ENCODE data around the gene DIPK2B. TPM values are rescaled to one million over a fixed set of nuclear protein-coding genes. Genes with fewer than 3 reads are reported as not detected.

Gene DIPK2B, protein sequence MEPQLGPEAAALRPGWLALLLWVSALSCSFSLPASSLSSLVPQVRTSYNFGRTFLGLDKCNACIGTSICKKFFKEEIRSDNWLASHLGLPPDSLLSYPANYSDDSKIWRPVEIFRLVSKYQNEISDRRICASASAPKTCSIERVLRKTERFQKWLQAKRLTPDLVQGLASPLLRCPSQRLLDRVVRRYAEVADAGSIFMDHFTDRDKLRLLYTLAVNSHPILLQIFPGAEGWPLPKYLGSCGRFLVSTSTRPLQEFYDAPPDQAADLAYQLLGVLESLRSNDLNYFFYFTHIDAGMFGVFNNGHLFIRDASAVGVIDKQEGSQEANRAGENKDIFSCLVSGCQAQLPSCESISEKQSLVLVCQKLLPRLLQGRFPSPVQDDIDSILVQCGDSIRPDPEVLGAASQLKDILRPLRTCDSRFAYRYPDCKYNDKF
- polyA plus RNA-seq (ENCODE audit: insufficient read length in 10 of 10) = 10 to 100 TPM; 12.4 to 24.9 (median 22.7) TPM
- long read RNA-seq, donor 1, full-length matches to known transcripts = 9 of 9 reads
- long read RNA-seq, donor 1, partial matches to known transcripts = 0 of 9 reads
- long read RNA-seq, donor 1, other reads (novel, unspliced or antisense) = 0 of 9 reads
- long read RNA-seq, donor 2, partial matches to known transcripts = 0 of 1 reads
- long read RNA-seq, donor 2, other reads (novel, unspliced or antisense) = 0 of 1 reads
- long read RNA-seq, donor 3 = 0 reads
- long read RNA-seq, donor 4, full-length matches to known transcripts = 2 of 2 reads
- long read RNA-seq, donor 4, partial matches to known transcripts = 0 of 2 reads
- long read RNA-seq, donor 4, other reads (novel, unspliced or antisense) = 0 of 2 reads
- long read RNA-seq, donor 5, transcript CXorf36-201 (3 exons, 2,513 nt) = major isoform, 7 of 7 reads
- long read RNA-seq, donor 5, partial matches to known transcripts = 0 of 7 reads
- long read RNA-seq, donor 5, other reads (novel, unspliced or antisense) = 0 of 7 reads
- long read RNA-seq, donor 6, full-length matches to known transcripts = 4 of 4 reads
- long read RNA-seq, donor 6, partial matches to known transcripts = 0 of 4 reads
- long read RNA-seq, donor 6, other reads (novel, unspliced or antisense) = 0 of 4 reads
- long read RNA-seq, donor 7, full-length matches to known transcripts = 5 of 5 reads
- long read RNA-seq, donor 7, partial matches to known transcripts = 0 of 5 reads
- long read RNA-seq, donor 7, other reads (novel, unspliced or antisense) = 0 of 5 reads
- long read RNA-seq, donor 8, full-length matches to known transcripts = 10 of 10 reads
- long read RNA-seq, donor 8, partial matches to known transcripts = 0 of 10 reads
- long read RNA-seq, donor 8, other reads (novel, unspliced or antisense) = 0 of 10 reads
- long read RNA-seq, donor 9 = 0 reads

GRCh38 chrX:45200741-45201234 is at the start of gene DIPK2B:
Gene DIPK2B (minus strand): TSS chrX:45200876. CDS start chrX:45200826, 50 bp downstream.
- DNase-seq = peak in 1 of 3 donors; percentile 7

GRCh38 chrX:45240301-45240700 is 39.6 kb upstream of the DIPK2B start:
- DNase-seq = no peak

GRCh38 chrX:45238489-45238888 is 37.8 kb upstream of the DIPK2B start:
- DNase-seq = no peak

- no peak for DNase-seq
These were observed 32.9 kb upstream of the DIPK2B start for GRCh38 chrX:45233531-45233930.

GRCh38 chrX:45232139-45232538 is 31.5 kb upstream of the DIPK2B start:
- DNase-seq = no peak

GRCh38 chrX:45230410-45230809 is 29.7 kb upstream of the DIPK2B start:
- DNase-seq = peak in 1 of 3 donors; percentile 1

DNA sequence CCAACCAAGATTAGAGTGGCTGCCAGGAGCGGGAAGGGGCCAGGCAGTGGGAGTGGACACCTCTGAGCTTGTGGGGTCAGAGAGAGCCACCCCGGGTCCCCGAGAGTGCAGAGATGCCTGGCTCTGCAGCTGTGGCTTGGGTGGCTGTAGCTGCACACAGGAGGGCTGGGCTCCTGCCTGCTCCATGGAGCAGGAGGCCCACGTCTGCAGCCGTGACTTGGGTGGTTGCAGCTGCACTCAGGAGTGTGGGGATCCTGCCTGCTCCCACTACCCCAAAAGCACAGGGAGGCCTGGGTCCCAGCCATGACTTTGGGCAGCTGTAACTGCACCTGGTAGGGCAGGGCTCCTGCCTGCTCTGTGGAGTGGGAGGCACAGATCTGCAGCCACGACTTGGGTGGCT is 28.7 kb upstream of the DIPK2B start:
- no peak for DNase-seq

DNA sequence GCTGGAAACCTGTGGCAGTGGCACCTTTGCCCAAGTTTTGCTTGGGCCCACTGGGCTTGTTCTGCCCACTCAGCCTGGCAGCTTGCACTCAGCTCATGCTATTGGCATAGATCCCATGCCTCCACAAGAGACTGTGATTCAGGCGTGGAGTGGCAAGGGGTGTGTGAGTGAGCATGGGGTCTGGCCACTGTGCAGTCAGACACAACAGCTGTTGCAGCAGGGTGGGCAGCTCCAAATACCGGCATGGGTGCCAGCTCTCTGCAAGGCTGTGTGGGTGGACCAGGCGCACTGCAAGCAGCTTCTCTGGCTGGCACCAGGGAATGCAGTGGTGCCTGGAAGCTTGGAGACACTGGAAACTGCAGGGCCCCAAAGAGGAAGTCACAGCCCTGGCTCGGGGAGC is 27.4 kb upstream of the DIPK2B start:
- DNase-seq = no peak

DNA sequence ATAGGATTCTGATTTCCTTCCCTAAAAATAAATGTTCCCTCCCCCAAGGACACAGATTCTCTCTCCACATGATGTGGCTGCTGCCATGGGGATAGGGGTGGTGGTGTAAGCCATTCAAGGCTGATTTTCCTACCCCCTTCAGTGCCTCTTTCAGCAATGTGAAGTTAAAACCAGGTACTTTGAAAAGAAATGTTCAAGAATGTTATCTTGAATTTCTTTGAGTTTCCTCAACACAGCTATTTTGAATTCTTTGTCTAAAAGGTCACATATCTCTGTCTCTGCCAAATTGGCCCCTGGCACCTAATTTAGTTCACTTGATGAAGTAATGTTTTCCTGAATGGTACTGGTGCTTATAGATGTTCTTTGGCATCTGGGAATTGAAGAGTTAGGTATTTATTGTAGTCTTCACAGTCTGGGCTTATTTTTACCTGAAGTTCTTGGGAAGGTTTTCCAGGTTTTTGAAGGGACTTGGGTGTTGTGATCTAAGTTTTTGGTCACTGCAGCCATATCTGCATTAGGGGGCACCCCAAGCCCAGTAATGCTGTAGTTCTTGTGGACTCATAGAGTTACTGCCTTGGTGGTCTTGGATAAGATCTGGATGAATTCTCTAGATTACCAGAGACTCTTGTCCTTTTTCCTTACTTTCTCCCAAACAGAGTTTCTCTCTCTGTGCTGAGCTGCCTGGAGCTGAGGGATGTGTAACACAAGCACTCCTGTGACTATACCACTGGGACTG is 7.6 kb upstream of the DIPK2B start:
- DNase-seq = no peak

GRCh38 chrX:45202171-45202570 is 1.5 kb upstream of the DIPK2B start:
- no peak for DNase-seq

DNA sequence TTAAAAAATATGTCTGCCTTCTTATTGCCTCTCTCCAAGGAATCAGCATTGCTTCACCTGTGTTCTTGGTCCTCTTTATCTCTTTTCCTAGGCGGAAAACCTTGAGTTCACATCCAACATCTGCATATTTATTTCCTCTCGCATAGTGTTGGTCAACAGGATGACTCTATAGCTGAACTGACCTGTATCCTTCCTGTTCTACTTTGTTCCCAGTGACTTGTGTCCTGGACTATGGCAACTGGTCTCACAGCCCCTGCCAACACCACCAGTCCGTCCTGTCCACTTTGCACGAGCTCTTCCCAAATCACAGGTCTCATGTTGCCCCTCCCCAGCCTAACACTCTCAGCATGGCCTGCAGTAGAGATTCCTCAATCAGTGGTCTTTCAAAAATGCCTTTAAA is 2.0 kb downstream of the DIPK2B start:
- DNase-seq = no peak

GRCh38 chrX:45198301-45198700 is 2.4 kb downstream of the DIPK2B start:
- DNase-seq = no peak

- DNase-seq = no peak
These were observed 4.0 kb downstream of the DIPK2B start for GRCh38 chrX:45196701-45197100.

- DNase-seq = no peak
These were observed 8.8 kb downstream of the DIPK2B start for GRCh38 chrX:45191820-45192409.

DNA sequence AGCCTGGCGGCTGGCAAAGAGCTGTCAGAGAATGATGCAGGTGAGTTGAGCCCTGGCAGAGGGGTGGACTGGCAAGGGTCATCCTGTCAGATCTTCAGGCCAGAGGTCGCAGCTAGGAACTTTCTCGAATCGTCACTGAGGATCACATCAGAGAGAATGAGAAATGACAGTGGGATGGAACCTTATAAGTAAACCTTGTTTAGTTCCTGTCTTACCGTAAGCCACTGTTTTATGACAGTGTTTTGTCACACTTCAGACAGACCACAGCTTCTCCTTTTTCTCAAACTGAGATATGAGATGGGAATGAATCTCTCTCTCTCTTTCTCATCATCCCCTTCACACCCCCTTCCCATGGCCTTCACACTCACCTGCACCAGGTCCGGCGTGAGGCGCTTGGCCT is 9.3 kb downstream of the DIPK2B start:
- no peak for DNase-seq

DNA sequence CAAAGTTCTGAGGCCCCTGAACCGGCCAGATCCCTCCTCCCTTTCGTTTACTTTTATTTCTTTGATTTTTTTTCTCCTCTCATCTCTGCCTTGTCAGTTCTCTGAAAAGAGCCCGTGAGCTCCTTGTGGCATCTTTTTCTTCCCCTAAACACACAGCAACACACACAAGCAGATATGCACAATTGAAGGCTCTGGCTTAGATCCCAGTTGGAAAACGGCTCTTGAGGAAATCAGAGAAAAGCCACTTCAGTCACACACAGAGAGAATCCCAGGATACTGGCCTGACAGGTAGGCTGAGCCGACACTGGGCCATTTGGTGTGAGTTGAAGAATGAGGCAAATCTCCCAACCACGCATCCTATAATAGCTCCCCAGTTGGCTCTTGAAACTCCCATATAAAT is 12.9 kb downstream of the DIPK2B start:
- peak in 1 of 3 donors; percentile 5 for DNase-seq

GRCh38 chrX:45186643-45187026 is 14.0 kb downstream of the DIPK2B start:
- no peak for DNase-seq

DNA sequence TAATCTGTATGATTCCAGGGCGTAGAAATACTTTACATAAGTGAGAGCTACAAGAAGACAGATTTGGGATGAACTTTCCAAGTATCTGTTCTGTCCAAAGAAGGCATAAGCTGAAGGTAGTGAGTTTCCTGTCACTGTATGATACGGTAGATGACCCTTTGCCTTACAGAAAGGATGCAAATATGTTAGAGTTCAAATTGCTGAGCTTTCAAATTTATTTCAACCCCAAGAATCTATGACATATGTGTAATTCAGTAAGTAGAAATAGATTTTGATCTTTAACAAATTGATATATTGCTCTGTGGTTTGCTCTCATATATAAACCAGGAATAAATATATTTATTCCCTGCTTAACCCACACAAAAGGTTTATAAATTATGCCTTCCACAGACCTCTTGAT is 16.5 kb downstream of the DIPK2B start:
- DNase-seq = no peak

DNA sequence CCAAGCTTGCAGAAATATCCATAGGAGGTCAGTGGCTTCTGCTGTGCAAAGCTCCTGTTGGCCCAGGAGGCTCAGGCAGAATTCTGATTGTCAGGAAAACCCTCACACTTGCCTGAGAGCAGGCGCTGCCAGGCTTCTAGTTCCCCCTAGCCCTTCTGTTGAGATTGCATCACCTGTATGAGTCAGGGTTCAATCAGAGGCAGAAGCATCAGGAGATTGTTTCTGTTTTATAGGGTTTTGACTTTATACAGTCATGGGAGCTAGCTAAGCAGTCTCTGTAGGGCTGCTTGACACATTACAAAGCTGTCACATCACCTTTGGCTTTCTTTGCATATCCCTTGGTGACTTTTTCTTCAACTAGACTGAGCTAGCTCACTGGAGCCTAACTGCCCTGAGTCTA is 27.8 kb downstream of the DIPK2B start:
- DNase-seq = peak in 1 of 3 donors; percentile 7

DNA sequence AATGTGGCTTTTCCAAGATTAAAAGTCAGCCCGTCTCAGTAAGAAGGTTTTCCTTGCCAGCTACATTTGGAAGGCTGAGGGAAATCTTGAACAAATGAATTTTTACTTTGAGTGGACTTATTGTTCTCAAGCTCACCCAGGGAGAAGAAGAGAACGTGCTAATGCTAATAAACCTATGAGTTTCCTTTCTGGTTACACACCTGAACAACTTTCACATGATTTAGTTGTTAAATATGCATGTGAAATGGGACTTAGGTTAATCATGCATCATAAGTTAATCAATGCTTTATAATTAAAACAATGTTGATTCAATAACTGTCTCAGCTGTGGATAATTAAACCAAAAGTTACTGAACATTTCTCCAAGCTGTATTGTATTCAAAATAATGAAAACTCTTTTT is 33.9 kb downstream of the DIPK2B start:
- DNase-seq = no peak

All from muscle of back (tissue), 13 donors.